HepG2 (cell line): ENCODE results near the gene KIAA1217. TPM values are rescaled to one million over a fixed set of nuclear protein-coding genes. Genes with fewer than 3 reads are reported as not detected.

ENCODE experiments used
- ATAC-seq: fragments of 200-7000 bp; cut with Tn5 transposase; 3 replicates; pipeline ENCODE4 v1.9.1; 2020; ENCODE audit warnings: mild to moderate bottlenecking, moderate library complexity
- BruUV-seq: library from RNA; stranded (reverse); fragments of 400-500 nt; replicated peaks from 2 replicates; lab custom pipeline; 2021; lab: Mats Ljungman, UMichigan
- CTCF ChIA-PET: fragments of 300-600 bp; formaldehyde crosslinking; extraction: SDS; loops from one replicate; lab custom pipeline; 2021; ENCODE audit warnings: low total read pairs, inconsistent platforms, low intra/inter-chr PET ratio; lab: Yijun Ruan, JAX
- POLR2A ChIA-PET: fragments of 350-600 bp; sonication (Branson Sonifier 250); formaldehyde crosslinking; loops from one replicate; lab custom pipeline; 2020; ENCODE audit warnings: antibody characterized with exemption, inconsistent platforms; lab: Yijun Ruan, JAX
- DNase-seq: peaks from one replicate; pipeline ENCODE4 v3.0.0-alpha.2; 2015; ENCODE audit warnings: low spot score
- FAIRE-seq: peaks from 3 replicates; lab custom pipeline; 2011; peaks lifted over from hg19 to GRCh38; lab: Jason Lieb, UNC
- H2AFZ ChIP-seq: one replicate; pipeline ENCODE4 v1.6.1; 2011; ENCODE audit warnings: low read length, inconsistent platforms
- H3K27ac ChIP-seq: fragments of 300-600 bp; 3 replicates; pipeline ENCODE4 v1.8.0; 2011; ENCODE audit warnings: mixed run types, mild to moderate bottlenecking, mixed read lengths, low read length, inconsistent platforms; ENCODE audit not compliant: insufficient read depth; ENCODE audit errors: extremely low read length
- H3K27me3 ChIP-seq, 2 experiments: fragments of 200-600 bp in 1 of 2; 2 replicates in 1 of 2; 3 replicates in 1 of 2; pipeline versions ENCODE4 v1.6.0 to v1.8.0; 2011; ENCODE audit warnings: low read length in 2 of 2, mild to moderate bottlenecking in 2 of 2, moderate library complexity in 2 of 2, inconsistent platforms in 1 of 2; ENCODE audit not compliant: insufficient read depth in 2 of 2, control insufficient read depth in 1 of 2
- H3K36me3 ChIP-seq, 2 experiments: fragments of 200-600 bp in 1 of 2; replicated peaks in 1 of 2; 2 replicates in 1 of 2; 3 replicates in 1 of 2; pipeline versions ENCODE4 v1.5.1 to v1.8.0; 2011; ENCODE audit warnings: low read length in 2 of 2, inconsistent platforms in 1 of 2; ENCODE audit not compliant: insufficient read depth in 2 of 2, control insufficient read depth in 1 of 2
- H3K4me1 ChIP-seq: 2 replicates; pipeline ENCODE4 v1.5.1; 2012; ENCODE audit warnings: low read length, inconsistent platforms; ENCODE audit not compliant: insufficient read depth
- H3K4me2 ChIP-seq: 2 replicates; pipeline ENCODE4 v1.6.0; 2011; ENCODE audit warnings: low read depth, low read length, inconsistent platforms
- H3K4me3 ChIP-seq, 3 experiments: fragments of 200-600 bp in 1 of 3; sonication (generic), shearing (Covaris generic) in 1 of 3; replicated peaks in 1 of 3; 2 replicates each; pipeline ENCODE4 v1.5.1; 2011 to 2016; ENCODE audit warnings: low read length in 3 of 3, inconsistent platforms in 2 of 3, low read depth in 2 of 3, mild to moderate bottlenecking in 2 of 3, control low read depth in 1 of 3, mixed read lengths in 1 of 3; ENCODE audit not compliant: insufficient read depth in 1 of 3
- H3K79me2 ChIP-seq: one replicate; pipeline ENCODE4 v1.6.1; 2011; ENCODE audit warnings: low read length, inconsistent platforms; ENCODE audit not compliant: insufficient read depth
- H3K9ac ChIP-seq: 2 replicates; pipeline ENCODE4 v1.6.0; 2011; ENCODE audit warnings: mild to moderate bottlenecking, low read depth, low read length, inconsistent platforms; ENCODE audit not compliant: insufficient read depth
- H3K9me3 ChIP-seq: 2 replicates; pipeline ENCODE4 v1.5.1; 2012; ENCODE audit warnings: mild to moderate bottlenecking, low read length
- H4K20me1 ChIP-seq: 2 replicates; pipeline ENCODE4 v1.6.0; 2011; ENCODE audit warnings: inconsistent platforms, mild to moderate bottlenecking, low read length, moderate library complexity; ENCODE audit not compliant: insufficient read depth
- ETV5 ChIP-seq: IDR thresholded peaks from 2 replicates; pipeline ENCODE4 v1.6.1; 2018; ENCODE audit warnings: missing biosample characterization, missing genetic modification reagents, inconsistent platforms, borderline replicate concordance
- LCORL ChIP-seq, 2 experiments: fragments of 450-650 bp in 1 of 2; sonication (generic) in 1 of 2; formaldehyde crosslinking in 1 of 2; IDR thresholded peaks; 2 replicates each; pipeline versions ENCODE4 v1.5.0 to v1.6.1; 2017 to 2020; ENCODE audit warnings: antibody characterized with exemption in 1 of 2, missing genetic modification reagents in 1 of 2
- MAFK ChIP-seq, 2 experiments: IDR thresholded peaks in 1 of 2; conservative IDR thresholded peaks in 1 of 2; 2 replicates each; pipeline ENCODE4 v1.6.1; 2011; ENCODE audit warnings: improper control_type of control experiment in 2 of 2, low read length in 2 of 2
- MTF2 ChIP-seq: sonication (generic); formaldehyde crosslinking; IDR thresholded peaks from 2 replicates; pipeline ENCODE4 v1.5.0; 2020; ENCODE audit warnings: missing genetic modification reagents, borderline replicate concordance
- RCOR2 ChIP-seq: IDR thresholded peaks from 2 replicates; pipeline ENCODE4 v1.6.1; 2016; ENCODE audit warnings: missing biosample characterization, missing genetic modification reagents
- SATB2 ChIP-seq: sonication (generic); formaldehyde crosslinking; IDR thresholded peaks from 2 replicates; pipeline ENCODE4 v1.5.0; 2020; ENCODE audit warnings: missing genetic modification reagents
- TBP ChIP-seq: sonication (generic); formaldehyde crosslinking; IDR thresholded peaks from 2 replicates; pipeline ENCODE4 v1.5.0; 2020; ENCODE audit warnings: missing genetic modification reagents
- TCF7L2 ChIP-seq: IDR thresholded peaks from 2 replicates; pipeline ENCODE4 v1.6.1; 2011; ENCODE audit warnings: mild to moderate bottlenecking, low read depth, low read length, moderate library complexity
- ZBTB21 ChIP-seq: sonication (generic); formaldehyde crosslinking; IDR thresholded peaks from 2 replicates; pipeline ENCODE4 v1.4.0; 2020; ENCODE audit warnings: missing genetic modification reagents
- ZNF281 ChIP-seq: sonication (generic); formaldehyde crosslinking; IDR thresholded peaks from 2 replicates; pipeline ENCODE4 v1.4.0; 2020; ENCODE audit warnings: missing genetic modification reagents, borderline replicate concordance
- ZNF672 ChIP-seq: sonication (generic); formaldehyde crosslinking; IDR thresholded peaks from 2 replicates; pipeline ENCODE4 v1.8.1; 2022; ENCODE audit warnings: missing genetic modification reagents
- ZNF788 ChIP-seq: sonication (generic); formaldehyde crosslinking; IDR thresholded peaks from 2 replicates; pipeline ENCODE4 v1.5.0; 2020; ENCODE audit warnings: mild to moderate bottlenecking, missing genetic modification reagents, borderline replicate concordance
- WGBS: methylation state at CpG from one replicate; pipeline ENCODE4 v1.1.6; 2017; ENCODE audit warnings: low lambda C conversion rate; 5-methylcytosine and 5-hydroxymethylcytosine counted together
- in situ Hi-C: cut with HindIII; loops from 2 replicates; pipeline ENCODE4 v1.10.0; 2017; ENCODE audit warnings: low pct_unique_long_range_greater_than_20kb; ENCODE audit not compliant: extremely low pct_ligation_motif_present
- intact Hi-C: fragments of 100-400 bp; cut with micrococcal nuclease; formaldehyde crosslinking; loops from one replicate; pipeline ENCODE4 v1.10.0; 2022; ENCODE audit not compliant: unreplicated experiment
- polyA plus RNA-seq, 8 experiments: library from polyadenylated mRNA; depleted of rRNA in 3 of 8; stranded (reverse) in 7 of 8; unstranded in 1 of 8; fragments of >200 nt; fragmentation: Illumina TruSeq in 4 of 8; extraction: Trizol in 4 of 8; gene quantifications; 2 replicates each; pipeline versions ENCODE4 v1.2.1 to v1.2.3, GENCODE V29; 2011 to 2016; ENCODE audit warnings: low read depth in 4 of 8, missing spikeins in 1 of 8, mixed read lengths in 1 of 8; ENCODE audit not compliant: insufficient read depth in 1 of 8
- total RNA-seq, 5 experiments: library from RNA; depleted of rRNA; stranded (reverse); fragments of >200 nt; fragmentation: Illumina TruSeq; extraction: Trizol; gene quantifications; 2 replicates each; pipeline ENCODE4 v1.2.3, GENCODE V29; 2016; ENCODE audit warnings: low read depth in 1 of 5
- TF ChIP-seq, protein P1 (sequence below): sonication (generic); formaldehyde crosslinking; conservative IDR thresholded peaks from 2 replicates; pipeline ENCODE4 v1.4.0; 2020; ENCODE audit warnings: missing genetic modification reagents
- TF ChIP-seq, protein P2 (sequence below): sonication (generic); formaldehyde crosslinking; IDR thresholded peaks from 2 replicates; pipeline ENCODE4 v1.5.0; 2020; ENCODE audit warnings: missing genetic modification reagents

Gene KIAA1217
- total and polyA plus RNA-seq, 2 of the 13 experiments (the other 11 are each of a cell fraction or from before 2014, with no cell fraction given), result 4.6 to 10.9 TPM

DNA sequence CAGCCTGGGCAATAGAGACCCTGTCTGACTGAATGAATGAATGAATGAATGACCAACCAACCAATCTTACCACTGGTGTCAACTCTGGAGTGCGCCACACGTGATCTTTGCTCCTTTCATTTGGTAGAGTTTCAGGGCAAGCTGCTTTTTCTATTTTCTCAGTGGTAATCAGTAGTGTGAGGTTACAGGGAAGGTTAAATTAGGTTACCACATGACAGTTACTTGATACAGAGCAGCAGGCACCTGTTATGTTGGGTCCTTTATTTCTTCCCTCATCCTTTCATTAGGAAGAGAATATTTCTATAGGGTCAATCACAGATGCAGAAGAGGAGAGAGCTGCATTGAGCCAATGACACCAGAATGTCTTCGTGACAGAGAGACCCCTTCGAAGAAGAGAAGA, 167.8 kb downstream of the KIAA1217 start (continued):
- TF ChIP-seq, protein P1, sequence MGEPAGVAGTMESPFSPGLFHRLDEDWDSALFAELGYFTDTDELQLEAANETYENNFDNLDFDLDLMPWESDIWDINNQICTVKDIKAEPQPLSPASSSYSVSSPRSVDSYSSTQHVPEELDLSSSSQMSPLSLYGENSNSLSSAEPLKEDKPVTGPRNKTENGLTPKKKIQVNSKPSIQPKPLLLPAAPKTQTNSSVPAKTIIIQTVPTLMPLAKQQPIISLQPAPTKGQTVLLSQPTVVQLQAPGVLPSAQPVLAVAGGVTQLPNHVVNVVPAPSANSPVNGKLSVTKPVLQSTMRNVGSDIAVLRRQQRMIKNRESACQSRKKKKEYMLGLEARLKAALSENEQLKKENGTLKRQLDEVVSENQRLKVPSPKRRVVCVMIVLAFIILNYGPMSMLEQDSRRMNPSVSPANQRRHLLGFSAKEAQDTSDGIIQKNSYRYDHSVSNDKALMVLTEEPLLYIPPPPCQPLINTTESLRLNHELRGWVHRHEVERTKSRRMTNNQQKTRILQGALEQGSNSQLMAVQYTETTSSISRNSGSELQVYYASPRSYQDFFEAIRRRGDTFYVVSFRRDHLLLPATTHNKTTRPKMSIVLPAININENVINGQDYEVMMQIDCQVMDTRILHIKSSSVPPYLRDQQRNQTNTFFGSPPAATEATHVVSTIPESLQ (CRISPR knock-in tag), result no peak
- TF ChIP-seq ZBTB21, result no peak
- no peak for TF ChIP-seq ZNF672 (CRISPR knock-in tag)
- TF ChIP-seq, protein P2, sequence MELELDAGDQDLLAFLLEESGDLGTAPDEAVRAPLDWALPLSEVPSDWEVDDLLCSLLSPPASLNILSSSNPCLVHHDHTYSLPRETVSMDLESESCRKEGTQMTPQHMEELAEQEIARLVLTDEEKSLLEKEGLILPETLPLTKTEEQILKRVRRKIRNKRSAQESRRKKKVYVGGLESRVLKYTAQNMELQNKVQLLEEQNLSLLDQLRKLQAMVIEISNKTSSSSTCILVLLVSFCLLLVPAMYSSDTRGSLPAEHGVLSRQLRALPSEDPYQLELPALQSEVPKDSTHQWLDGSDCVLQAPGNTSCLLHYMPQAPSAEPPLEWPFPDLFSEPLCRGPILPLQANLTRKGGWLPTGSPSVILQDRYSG (CRISPR knock-in tag), result no peak
- no peak for TF ChIP-seq RCOR2 (CRISPR knock-in tag)
- no peak for TF ChIP-seq LCORL (IDR thresholded peaks at IDR 0.05)
- TF ChIP-seq LCORL (CRISPR knock-in tag; IDR thresholded peaks at IDR 0.05), result no peak
- no peak for TF ChIP-seq TCF7L2
- no peak for TF ChIP-seq ZNF788 (CRISPR knock-in tag)

- no peak overlapping the region for H2AFZ ChIP-seq
- no TSS peak for BruUV-seq
- H3K36me3 ChIP-seq, result no peaks in the 10 kb centered on the region; a peak in 2 of 5 replicates
- ATAC-seq (no peak), DNase-seq (no peak), FAIRE-seq (no peak)
- no peaks in the 10 kb centered on the region for H4K20me1 ChIP-seq
- H3K9me3 ChIP-seq, result no peaks in the 10 kb centered on the region
- TF ChIP-seq ETV5 (CRISPR knock-in tag) (no peak), SATB2 (CRISPR knock-in tag) (no peak), ZNF281 (CRISPR knock-in tag) (no peak), TBP (no peak), MAFK (conservative IDR thresholded peaks at IDR 0.05 in 1 of 2, IDR thresholded peaks at IDR 0.05 in 1 of 2; ENCODE audit: low read length in 2 of 2) (peak in 1 of 2 experiments; percentile 14; a peak in 1 of 4 replicates), MTF2 (CRISPR knock-in tag) (no peak)
- H3K27me3 ChIP-seq, result no peaks in the 10 kb centered on the region
- H3K9ac ChIP-seq, result no peak overlapping the region
- WGBS, result 97% methylated on average over 6 of the region's 6 CpGs
- no peak overlapping the region for H3K27ac ChIP-seq
- ChIA-PET CTCF (no interaction called here), POLR2A (no interaction called here)
- intact Hi-C loops (no loop called here), in situ Hi-C loops (no loop called here)
- no peak overlapping the region for H3K4me3 ChIP-seq
- no peak overlapping the region for H3K4me2 ChIP-seq
- H3K79me2 ChIP-seq, result no peaks in the 10 kb centered on the region
- H3K4me1 ChIP-seq, result peaks cover 11% of the 10 kb centered on the region
Observed at GRCh38 chr10:24378126-24378920, 169.4 kb downstream of the KIAA1217 start.
